Measurements from ENCODE around the gene PHRF1. TPM values are rescaled to one million over a fixed set of nuclear protein-coding genes. Genes with fewer than 3 reads are reported as not detected.

PHRF1 gene
- total and polyA plus RNA-seq, 11 donors = 11.6 to 21.3 (median 18.1) TPM

DNA sequence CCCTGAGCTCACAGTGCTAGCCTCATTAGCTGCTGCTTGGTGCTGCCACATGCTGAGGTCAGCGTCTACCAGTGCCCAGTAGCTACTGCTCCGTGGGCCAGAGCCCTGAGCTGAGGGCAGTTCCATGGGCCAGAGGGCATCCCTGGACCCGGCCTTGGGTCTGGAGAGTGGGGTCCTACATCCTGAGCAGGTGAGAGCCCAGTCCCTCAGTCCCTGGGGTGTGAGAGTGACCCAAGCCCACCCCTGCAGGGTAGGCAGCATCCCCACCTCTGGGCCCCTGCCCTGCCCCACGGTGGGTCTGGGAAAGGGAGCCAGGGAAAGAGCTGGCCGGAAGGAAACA lies 25.6 kb upstream of the PHRF1 start:
- Histone ChIP-seq H3K9me3 (no peaks in the 10 kb centered on the region), H3K4me1 (peaks cover 0 to 16% (median 11%) of the 10 kb centered on the region in 12 donors), H3K36me3 (no peaks in the 10 kb centered on the region), H3K27ac (no peak overlapping the region), H3K4me3 (no peak overlapping the region), H3K27me3 (peaks cover 12 to 49% (median 29%) of the 10 kb centered on the region in 9 donors)
- DNase-seq (no peak), ATAC-seq (no peak)
- 60 to 92% (median 88%) methylated on average over 1 to 5 of the region's 5 CpGs for WGBS, 4 donors
- no peak for TF ChIP-seq POLR2A (IDR thresholded peaks at IDR 0.05)
- TF ChIP-seq, protein P1, sequence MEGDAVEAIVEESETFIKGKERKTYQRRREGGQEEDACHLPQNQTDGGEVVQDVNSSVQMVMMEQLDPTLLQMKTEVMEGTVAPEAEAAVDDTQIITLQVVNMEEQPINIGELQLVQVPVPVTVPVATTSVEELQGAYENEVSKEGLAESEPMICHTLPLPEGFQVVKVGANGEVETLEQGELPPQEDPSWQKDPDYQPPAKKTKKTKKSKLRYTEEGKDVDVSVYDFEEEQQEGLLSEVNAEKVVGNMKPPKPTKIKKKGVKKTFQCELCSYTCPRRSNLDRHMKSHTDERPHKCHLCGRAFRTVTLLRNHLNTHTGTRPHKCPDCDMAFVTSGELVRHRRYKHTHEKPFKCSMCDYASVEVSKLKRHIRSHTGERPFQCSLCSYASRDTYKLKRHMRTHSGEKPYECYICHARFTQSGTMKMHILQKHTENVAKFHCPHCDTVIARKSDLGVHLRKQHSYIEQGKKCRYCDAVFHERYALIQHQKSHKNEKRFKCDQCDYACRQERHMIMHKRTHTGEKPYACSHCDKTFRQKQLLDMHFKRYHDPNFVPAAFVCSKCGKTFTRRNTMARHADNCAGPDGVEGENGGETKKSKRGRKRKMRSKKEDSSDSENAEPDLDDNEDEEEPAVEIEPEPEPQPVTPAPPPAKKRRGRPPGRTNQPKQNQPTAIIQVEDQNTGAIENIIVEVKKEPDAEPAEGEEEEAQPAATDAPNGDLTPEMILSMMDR (IDR thresholded peaks at IDR 0.05) = no peak
- intact Hi-C loops (cut with DNase I) = loop anchor here in 1 of 10 donors (5.0 kb wide), 1 partner anchor 177 kb away; no protein-coding TSS in a partner anchor

DNA sequence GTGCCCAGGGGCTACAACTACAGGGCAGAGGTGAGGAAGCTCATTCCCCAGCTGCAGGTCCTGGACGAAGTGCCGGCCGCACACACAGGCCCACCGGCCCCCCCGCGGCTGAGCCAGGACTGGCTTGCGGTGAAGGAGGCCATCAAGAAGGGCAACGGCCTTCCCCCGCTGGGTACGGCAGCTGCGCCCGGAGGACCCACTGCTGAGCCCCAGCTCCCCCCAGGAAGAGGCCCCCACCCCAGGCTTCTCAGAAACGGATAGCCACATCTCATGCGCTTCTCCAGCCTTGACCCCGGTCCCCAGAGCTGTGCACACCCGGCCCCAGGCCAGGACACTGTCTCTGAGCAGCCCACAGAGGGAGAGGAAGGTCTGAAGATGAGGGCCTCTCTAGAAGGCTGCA lies 25.1 kb upstream of the PHRF1 start:
- H3K4me3 ChIP-seq = no peak overlapping the region
- DNase-seq (no peak), ATAC-seq (no peak)
- intact Hi-C loops (cut with DNase I) = loop anchor here in 1 of 10 donors (5.0 kb wide), 1 partner anchor 176 kb away; no protein-coding TSS in a partner anchor
- peaks cover 16 to 53% (median 32%) of the 10 kb centered on the region in 9 donors for H3K27me3 ChIP-seq
- H3K9me3 ChIP-seq = no peaks in the 10 kb centered on the region
- H3K27ac ChIP-seq = no peak overlapping the region
- no peak for TF ChIP-seq POLR2A (IDR thresholded peaks at IDR 0.05)
- TF ChIP-seq, protein P1 (IDR thresholded peaks at IDR 0.05) = no peak
- 83 to 87% (median 85%) methylated on average over 8 to 16 of the region's 16 CpGs for WGBS, 4 donors
- no peaks in the 10 kb centered on the region for H3K36me3 ChIP-seq
- peaks cover 0 to 21% (median 13%) of the 10 kb centered on the region in 12 donors for H3K4me1 ChIP-seq

DNA sequence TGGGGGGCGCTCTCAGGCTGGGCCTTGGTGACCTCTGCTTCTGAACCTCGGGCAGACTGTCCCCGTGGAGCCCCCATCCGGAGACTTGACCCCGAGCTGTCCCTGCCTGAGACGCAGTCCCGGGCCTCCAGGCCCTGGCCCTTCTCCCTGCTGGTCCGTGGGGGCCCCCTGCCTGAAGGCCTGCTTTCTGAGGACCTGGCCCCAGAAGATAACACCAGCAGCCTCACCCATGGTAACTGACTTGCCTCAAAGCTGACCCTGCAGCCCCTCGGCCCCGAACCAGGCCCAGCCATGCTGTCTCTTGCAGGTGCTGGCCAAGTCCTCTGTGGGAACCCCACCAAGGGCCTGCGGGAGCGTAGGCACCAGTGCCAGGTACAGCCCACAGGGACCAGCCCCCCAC lies 24.7 kb upstream of the PHRF1 start:
- WGBS, 4 donors = 78 to 100% (median 83%) methylated on average over 2 to 12 of the region's 12 CpGs

More for the DNA sequence above, 24.7 kb upstream of the PHRF1 start:
- Histone ChIP-seq H3K27ac (no peak overlapping the region), H3K36me3 (no peaks in the 10 kb centered on the region), H3K27me3 (peaks cover 21 to 58% (median 37%) of the 10 kb centered on the region in 9 donors), H3K4me3 (no peak overlapping the region), H3K4me1 (peaks cover 0 to 22% (median 13%) of the 10 kb centered on the region in 12 donors), H3K9me3 (no peaks in the 10 kb centered on the region)
- DNase-seq (no peak), ATAC-seq (no peak)
- no peak for TF ChIP-seq POLR2A (IDR thresholded peaks at IDR 0.05)
- TF ChIP-seq, protein P1 (IDR thresholded peaks at IDR 0.05) = no peak
- intact Hi-C loops (cut with DNase I) = loop anchor here in 1 of 10 donors (5.0 kb wide), 1 partner anchor 176 kb away; no protein-coding TSS in a partner anchor

Data from heart left ventricle (tissue), 16 donors.